GM21737 (cell line): ENCODE measurements around the gene NKIRAS1.
"Not testable (repeated sequence)": the region's sequence is repeated elsewhere in the genome, so short reads cannot be mapped to it uniquely, and the experiment has no call there.

ENCODE experiments used
- ATAC-seq: cut with Tn5 transposase; IDR thresholded peaks from one replicate; pipeline ENCODE4 v1.9.1; 2021; ENCODE audit warnings: mild to moderate bottlenecking, moderate library complexity; ENCODE audit not compliant: unreplicated experiment

The NKIRAS1 gene

DNA sequence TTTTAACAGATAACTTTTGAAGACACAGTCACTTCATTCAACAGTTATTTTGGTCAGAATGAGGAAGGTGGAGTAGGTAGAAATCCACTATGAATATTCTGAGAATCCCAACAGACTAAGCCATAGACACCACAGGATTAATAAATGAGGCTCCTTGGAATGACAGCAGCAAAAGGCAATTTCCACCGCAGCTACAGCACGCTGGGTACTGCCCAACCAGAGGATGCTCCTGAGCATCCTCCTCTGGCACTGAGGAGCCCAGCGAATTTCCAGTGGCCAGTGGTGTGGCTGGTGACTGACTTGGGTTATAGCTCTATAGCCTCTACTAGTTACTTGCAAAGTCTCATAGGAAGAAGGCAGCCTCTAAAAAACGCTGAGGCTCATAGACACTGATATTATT is 24.6 kb upstream of the NKIRAS1 start:
- ATAC-seq: no peak

DNA sequence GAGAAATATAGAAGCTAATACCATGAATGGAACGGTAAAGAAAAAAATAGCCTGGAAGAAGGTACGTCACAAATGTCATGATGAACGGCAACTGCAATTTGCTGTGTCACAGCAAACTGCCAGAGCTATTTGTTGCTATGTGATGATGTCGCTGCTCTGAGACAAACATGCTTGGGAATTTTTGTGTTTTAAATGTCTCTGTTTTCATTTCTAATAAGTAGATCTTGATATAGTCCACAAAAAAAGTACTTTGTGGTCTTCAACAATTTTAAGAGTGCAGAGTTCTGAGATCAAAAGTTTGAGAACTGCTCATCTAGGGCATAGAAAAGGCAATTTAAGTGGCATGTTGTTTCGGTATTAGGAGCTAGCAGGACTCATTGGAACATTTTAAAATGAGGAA is 24.0 kb upstream of the NKIRAS1 start:
- ATAC-seq: no peak

DNA sequence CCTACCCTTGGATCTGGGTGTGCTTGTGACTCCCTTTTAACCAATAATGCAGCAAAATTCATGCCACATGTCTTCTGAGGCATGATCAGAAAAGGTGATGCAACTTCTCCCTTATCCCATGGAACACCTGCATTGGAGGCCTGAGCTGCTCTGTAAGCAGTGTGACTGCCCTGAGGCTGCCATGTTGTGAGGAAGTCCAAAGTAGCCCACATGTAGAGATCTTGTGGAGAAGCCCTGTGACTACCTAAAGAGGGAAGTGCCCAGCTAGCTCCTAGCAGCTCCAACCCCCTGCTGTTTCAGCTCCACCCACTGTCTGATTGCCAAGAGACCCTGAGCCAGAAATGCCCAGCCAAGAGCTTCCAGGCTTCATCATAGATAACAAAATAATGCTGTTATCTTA is 21.9 kb upstream of the NKIRAS1 start:
- ATAC-seq: no peak

DNA sequence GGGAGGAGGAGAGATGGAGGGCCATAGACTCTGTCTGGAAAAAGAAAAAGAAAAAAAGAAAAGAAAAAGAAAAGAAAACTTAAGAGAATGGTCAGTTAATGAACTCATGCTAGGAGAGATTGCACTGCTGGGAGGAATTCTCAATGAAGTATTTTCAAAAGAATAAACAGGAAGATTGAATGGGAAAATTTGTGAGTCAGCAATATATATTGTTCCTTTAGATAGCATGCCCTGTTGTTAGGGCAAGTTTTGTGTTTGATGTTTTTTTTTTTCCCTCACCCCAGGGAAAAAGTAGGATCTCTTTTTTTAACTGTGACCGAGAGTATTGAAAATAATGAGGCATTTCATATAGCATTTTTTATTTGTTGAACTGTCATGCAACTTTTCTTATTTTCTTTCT is 20.5 kb upstream of the NKIRAS1 start:
- no peak for ATAC-seq

DNA sequence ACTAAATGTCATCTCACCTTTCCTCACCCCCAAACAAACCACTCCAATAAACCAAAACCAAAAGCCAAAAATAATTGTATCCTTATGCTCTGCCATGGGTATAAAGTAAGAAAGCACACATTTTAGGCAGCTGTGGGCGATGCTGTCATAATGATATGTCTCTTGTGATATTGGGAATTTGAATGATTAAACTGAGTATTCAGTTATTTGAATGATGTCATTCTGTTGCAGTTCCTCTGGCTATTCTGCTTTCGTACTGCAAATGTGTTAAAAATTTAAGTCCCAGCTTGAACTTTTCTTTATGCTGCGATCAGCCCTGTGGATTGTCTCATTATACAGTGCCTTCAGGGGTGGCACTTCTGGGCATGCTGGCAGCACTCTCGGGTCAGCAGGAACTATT is 17.5 kb upstream of the NKIRAS1 start:
- ATAC-seq: no peak

DNA sequence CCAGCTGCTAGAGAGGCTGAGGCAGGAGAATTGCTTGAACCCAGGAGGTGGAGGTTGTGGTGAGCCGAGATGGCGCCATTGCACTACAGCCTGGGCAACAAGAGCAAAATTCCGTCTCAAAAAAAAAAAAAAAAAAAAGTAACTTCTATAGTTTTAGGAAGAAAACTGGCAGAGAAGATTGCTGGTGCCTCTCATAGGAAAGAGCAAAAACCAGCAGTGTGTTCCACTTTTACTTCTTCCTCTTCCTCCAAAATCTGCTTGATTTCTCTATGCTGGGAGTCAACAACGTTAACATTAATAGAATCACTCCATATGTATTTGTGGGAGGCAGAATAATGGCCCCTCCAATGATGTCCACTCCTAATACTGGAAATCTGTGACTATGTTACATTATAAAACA is 15.8 kb upstream of the NKIRAS1 start:
- no peak for ATAC-seq

DNA sequence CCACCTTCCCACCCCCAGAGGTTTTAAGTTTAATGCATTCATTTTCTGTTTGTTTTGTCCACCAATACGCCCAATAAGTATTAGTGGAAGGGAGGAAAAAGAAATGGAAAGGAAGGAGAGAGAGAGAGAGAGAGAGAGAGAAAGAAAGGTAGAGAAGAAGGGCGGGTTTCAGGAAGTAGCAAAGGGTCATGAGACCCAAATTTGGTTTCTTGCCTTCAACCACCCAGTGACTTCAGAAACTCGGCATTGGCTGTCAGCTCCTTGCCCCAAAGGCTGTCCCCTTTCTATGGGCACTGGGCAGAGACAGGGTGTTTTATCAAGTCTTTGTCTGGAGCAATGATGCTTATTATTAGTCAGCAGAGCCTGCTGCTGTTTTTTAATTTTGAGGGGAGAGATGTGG is 14.8 kb upstream of the NKIRAS1 start:
- ATAC-seq: no peak

DNA sequence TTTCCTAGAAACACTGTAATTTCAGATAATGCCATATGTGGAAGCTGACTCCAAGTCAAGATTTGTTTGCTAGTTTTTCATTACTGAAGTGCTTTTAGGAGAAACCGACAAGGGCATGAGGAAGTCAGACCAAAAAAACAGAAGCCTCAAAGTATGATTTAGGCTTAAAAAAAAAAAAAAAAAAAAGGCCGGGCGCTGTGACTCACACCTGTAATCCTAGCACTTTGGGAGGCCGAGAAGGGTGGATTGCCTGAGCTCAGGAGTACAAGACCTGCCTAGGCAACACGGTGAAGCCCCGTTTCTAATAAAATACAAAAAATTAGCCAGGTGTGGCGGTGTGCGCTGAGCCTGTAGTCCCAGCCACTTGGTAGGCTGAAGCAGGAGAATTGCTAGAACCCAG is 11.7 kb upstream of the NKIRAS1 start:
- no peak for ATAC-seq

DNA sequence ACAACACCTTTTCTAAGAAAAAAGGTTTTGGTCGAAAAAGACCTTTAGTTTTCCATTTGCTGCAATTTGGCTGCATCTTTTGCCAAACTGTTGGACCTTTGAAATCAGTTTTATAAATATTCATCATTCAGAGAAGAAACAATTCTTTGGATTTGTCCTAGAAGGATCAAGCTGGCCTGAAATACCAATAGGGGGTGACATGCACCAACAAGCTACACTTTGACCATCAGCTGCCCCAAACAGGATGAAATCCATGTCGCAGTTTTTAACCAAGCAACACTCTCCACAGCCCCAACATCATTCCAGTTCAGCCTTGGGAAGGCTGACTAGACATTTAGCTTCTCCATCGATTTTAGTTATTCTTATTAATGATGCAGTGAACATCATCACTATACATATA is 9.9 kb upstream of the NKIRAS1 start:
- no peak for ATAC-seq

DNA sequence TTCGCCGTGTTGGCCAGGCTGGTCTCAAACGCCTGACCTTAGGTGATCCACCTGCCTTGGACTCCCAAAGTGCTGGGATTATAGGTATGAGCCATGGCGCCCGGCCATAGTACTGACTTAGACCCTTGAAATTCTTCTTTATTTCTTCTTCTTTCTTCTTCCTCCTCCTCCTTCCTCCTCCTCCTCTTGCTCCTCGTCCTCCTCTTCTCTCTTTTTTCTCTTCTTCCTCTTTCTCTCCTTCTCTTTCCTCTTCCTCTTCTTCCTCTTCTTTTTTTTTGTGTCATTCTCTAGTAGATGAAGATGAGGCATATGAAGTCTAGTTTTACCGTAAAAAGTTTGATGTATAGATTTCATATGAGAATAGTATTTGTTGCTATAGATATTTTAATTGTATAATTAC is 9.5 kb upstream of the NKIRAS1 start:
- ATAC-seq: no peak

DNA sequence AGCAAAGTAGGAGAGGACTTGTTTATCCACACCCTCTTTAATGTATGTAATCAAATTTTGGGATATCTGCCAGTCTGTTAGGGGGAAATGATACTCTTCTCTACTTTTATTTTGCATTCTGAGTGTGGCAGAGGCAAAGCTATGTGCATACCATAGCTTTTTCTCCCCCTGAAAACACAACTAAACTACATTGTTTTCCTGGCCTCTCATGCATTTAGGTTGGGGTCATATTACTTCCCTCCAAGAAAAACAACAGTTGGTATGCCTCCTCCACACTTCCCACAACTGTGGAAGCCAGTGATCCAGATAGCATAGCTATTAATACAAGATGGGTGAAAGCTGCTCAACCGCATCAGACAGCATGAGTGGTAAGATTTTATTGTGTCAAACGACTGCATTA is 7.0 kb upstream of the NKIRAS1 start:
- no peak for ATAC-seq

DNA sequence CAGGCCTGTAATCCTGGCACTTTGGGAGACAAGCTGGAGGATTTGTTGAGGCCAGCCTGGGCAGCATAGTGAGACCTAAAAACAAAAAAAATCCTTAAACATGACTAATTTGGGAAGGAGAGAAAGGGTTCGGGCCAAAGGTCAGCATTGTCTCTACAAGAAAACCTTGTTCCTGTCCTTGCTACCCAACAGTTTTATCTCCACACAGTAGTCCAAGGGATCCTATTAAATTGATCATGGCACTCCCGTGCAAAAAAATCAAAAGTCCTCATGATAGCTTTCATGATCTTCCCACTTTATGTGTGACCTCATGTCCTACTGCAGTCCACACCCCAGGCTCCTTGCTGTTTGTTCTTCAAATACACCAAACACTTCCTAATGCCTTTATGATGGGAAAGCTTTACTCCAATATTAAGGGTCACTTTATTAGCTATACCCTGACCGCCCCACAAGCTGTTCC is 4.3 kb upstream of the NKIRAS1 start:
- ATAC-seq: no peak

DNA sequence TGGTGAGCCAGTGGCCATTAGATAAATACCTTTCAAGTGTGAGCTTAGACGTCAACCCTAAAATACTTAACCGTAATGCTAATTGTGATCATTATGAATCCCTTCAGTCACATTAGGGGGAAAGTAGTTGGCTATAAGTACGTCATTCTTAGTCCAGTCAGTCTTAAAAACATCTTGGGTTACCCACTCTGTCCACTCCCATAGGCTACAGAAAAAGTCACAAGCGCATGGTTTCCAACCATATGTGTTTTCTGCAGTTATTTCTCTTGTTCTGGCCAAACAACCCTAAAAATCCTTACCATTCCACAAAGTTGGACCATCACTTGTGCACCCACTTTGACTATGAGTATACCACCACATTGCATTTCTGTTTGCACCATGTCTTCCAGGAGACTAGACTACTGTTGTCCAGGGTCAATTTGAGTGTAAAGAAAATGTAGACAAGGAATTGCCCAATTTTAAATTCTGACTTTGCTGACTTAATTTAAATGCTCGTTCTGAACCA is 3.4 kb upstream of the NKIRAS1 start:
- no peak for ATAC-seq

DNA sequence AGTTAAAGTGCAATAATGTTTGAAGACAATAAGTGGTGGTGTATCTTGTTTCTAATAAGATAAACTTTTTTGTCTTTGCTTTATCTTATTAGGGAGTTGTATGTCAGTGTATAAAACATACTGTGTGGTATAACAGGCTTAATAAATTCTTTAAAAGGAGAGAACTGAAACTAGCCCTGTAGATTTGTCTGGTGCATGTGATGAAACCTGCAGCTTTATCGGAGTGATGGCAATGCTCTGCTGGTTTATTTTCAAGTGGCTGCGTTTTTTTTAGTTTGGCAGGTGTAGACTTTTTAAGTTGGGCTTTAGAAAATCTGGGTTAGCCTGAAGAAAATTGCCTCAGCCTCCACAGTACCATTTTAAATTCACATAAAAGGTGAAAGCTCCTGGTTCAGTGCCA is 2.8 kb upstream of the NKIRAS1 start:
- no peak for ATAC-seq

DNA sequence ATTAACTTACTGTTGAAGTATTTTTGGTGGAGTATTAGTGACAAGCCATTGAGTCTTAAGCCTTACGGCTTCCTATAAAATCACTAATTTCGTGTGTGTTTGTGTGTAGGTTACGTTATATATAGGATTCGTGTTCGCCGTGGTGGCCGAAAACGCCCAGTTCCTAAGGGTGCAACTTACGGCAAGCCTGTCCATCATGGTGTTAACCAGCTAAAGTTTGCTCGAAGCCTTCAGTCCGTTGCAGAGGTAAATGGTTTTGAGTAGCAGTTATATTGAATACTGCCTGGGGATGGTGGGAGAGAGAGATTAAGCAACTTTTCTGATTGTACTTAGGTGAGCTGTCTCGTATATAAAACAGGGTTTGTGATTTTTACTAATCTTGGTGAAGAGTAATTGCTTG is 1.5 kb upstream of the NKIRAS1 start:
- not testable (repeated sequence) for ATAC-seq

DNA sequence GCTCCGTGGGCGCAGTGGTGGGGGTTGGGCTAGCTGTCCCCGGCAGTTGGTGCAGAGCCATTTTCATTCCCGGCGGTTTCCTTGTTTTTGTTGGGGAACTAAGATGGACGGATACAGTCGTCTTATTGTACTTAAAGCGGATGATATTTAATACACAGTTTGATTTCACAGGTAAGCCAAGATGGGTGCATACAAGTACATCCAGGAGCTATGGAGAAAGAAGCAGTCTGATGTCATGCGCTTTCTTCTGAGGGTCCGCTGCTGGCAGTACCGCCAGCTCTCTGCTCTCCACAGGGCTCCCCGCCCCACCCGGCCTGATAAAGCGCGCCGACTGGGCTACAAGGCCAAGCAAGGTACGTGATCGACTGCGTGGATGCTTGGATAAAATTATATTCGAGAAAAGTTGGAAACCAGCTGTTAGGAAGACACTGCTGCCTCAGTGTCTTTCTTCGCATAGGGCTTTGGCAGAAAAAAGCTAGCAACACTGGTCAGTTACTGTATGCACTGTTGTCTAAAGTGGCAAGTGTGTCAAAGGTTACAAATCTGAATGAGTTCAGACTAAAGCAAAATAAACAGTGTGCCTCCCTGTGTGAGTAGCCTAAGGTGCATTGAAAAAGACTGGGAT is 1.0 kb upstream of the NKIRAS1 start:
- not testable (repeated sequence) for ATAC-seq

DNA sequence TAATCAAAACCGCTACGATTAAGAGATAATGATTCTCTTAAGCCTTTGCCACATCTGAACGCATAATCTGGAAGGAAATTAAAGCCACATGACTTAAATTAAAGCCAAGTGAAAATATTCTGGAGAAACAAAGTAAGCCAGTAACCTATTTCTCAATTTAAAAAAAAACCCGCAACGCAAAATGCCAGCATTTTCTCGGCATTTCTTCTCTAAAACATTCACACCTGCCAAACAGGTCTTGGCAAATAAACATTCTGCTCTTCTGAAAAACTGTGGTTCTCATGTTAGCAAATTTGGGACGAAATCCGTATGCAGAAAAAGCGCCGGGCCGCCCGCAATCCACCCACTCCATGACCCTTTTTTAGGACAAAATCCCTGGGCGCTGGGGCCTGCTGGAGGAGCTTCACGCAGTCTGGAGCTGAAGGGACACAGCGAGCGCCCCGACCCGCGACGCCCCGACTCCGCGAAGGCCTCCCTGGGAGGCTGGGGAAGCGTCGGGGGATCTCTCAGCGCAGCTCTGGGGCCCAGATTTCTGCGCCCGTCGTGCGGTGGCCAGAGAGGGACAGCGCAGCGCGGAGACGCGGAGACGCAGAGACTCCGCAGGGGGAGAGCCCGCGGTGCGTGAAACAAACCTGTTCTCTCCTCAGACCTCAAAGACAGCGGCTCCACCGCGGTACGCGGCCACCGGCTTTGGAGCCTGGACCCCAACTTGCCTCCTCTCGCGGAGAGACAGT is 471 bp downstream of the NKIRAS1 start:
- ATAC-seq: peak; percentile 39

DNA sequence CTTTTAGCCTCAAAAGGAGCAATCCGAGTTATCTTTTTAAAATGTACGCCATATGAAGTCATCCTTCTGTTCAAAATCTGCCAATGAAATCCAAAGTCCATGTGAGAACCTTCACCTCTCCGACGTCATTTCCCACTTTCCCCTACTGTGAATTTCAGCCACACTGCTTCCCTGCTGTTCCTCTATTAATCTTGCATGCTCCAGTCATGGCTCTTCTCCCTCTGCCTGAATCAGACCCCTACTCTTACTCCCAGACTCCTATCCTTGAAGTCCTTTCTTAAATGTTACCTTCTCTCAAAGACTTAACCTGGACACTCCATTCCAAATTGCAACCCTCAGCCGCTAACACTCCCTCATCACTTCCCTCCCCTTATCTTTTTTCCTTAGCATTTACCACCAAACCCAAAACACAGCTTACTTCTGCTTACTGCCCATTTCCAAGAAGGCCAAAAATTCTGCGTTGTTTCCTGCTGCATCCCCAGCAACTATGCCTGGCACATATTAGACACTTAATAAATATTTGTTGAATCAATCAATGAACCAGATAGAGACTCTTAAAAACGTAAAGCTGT is 1.2 kb downstream of the NKIRAS1 start:
- no peak for ATAC-seq

DNA sequence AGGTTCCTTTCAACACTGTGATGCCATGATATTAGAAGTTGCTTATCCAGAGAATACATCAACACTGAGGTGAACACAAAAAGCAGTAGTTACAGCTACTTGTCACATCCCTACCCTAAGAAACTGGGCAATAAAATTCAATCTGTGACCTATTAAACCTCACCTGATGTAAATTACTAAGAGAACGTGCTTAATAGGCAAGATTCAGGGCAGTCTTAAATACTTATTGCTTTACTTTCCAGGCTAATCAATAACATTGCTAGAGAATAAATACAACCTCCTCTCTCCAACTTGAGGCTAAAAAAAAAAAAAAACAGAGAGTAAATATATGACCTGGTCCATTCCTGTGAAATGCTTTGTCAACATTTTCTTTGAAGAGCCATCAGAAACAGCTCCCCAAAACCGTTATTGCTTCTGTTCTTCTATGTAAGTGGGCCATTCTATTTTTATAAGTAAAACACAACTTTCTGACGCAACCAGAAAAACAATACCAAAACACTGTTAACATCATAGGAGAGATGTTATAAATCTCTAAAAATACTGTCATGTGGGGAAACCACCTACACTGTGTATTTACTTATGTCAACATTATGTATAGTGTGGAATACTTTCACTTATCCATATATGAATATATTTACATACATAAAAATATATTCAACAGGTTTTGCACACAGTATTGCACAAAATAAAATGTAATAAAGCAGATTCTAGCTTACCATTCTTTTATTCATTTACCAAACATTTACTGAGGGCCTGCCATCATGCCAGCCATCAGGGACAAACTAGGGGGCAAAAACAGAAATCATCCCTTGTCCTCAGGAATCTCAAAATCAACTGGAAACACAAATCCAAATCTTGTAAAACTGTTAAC is 2.7 kb downstream of the NKIRAS1 start:
- ATAC-seq: no peak

DNA sequence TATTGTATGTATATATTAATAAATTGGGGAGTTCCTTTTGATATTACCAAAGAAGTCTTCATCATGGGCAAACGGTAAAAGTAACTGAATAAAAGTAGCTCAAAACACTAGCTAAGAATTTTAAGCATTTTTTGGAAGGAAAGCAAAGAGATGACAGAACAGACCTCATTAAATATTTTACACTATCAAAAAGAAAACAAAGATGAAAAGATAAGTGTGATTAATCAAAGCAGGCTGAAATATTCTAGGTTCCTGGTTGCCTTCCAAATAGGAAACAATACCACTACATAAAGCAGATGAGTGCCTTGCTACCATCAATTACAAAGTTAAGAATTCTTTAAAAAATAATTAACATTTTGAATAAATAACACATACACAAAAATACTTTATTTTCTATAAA is 3.6 kb downstream of the NKIRAS1 start:
- ATAC-seq: no peak

DNA sequence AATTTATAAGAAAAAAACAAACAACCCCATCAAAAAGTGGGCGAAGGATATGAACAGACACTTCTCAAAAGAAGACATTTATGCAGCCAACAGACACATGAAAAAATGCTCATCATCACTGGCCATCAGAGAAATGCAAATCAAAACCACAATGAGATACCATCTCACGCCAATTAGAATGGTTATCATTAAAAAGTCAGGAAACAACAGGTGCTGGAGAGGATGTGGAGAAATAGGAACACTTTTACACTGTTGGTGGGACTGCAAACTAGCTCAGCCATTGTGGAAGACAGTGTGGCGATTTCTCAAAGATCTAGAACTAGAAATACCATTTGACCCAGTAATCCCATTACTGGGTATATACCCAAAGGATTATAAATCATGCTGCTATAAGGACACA is 4.5 kb downstream of the NKIRAS1 start:
- not testable (repeated sequence) for ATAC-seq
